Small intestine (tissue), 7 donors: Measurements from ENCODE around the gene PYGM. TPM values are rescaled to one million over a fixed set of nuclear protein-coding genes. Genes with fewer than 3 reads are reported as not detected.
A peak's percentile ranks its signal among the peaks of the same experiment; 100 is the strongest.

Experiments
- DNase-seq, 2 donors: peaks; one replicate each; pipeline versions ENCODE4 v3.0.0 to v3.0.0-alpha.2; 2013
- FAIRE-seq: peaks from 2 replicates; lab custom pipeline; 2012; peaks lifted over from hg19 to GRCh38; lab: Jason Lieb, UNC
- H3K27ac ChIP-seq, 3 donors: one replicate each; pipeline ENCODE4 v1.5.1; 2013; ENCODE audit warnings: low read length in 2 of 3, mild to moderate bottlenecking in 2 of 3, control low read depth in 1 of 3, inconsistent platforms in 1 of 3, low read depth in 1 of 3, moderate library complexity in 1 of 3
- H3K27me3 ChIP-seq, 3 donors: one replicate each; pipeline ENCODE4 v1.6.1; 2013; ENCODE audit warnings: low read length in 3 of 3, inconsistent platforms in 1 of 3; ENCODE audit not compliant: control insufficient read depth in 3 of 3, insufficient read depth in 3 of 3
- H3K36me3 ChIP-seq, 3 donors: one replicate each; pipeline ENCODE4 v1.6.1; 2013; ENCODE audit warnings: low read length in 3 of 3, inconsistent platforms in 1 of 3, low read depth in 1 of 3, mild to moderate bottlenecking in 1 of 3, moderate library complexity in 1 of 3; ENCODE audit not compliant: control insufficient read depth in 3 of 3, insufficient read depth in 2 of 3
- H3K4me1 ChIP-seq, 3 donors: one replicate each; pipeline ENCODE4 v1.6.1; 2013; ENCODE audit warnings: low read length in 2 of 3, inconsistent platforms in 1 of 3, low read depth in 1 of 3, mild to moderate bottlenecking in 1 of 3, moderate library complexity in 1 of 3; ENCODE audit not compliant: control insufficient read depth in 3 of 3, insufficient read depth in 2 of 3
- H3K4me3 ChIP-seq, 3 donors: one replicate each; pipeline ENCODE4 v1.5.1; 2013; ENCODE audit warnings: low read length in 3 of 3, control low read depth in 1 of 3, inconsistent platforms in 1 of 3, low read depth in 1 of 3, mild to moderate bottlenecking in 1 of 3, moderate library complexity in 1 of 3
- H3K9me3 ChIP-seq, 2 donors: one replicate each; pipeline ENCODE4 v1.6.1; 2013; ENCODE audit warnings: low read depth in 1 of 2, low read length in 1 of 2; ENCODE audit not compliant: control insufficient read depth in 2 of 2, insufficient read depth in 1 of 2
- WGBS, 3 donors: extraction: QIAGEN DNeasy Blood & Tissue Kit; methylation state at CpG; one replicate each; pipeline ENCODE4 v1.1.7; 2013; 5-methylcytosine and 5-hydroxymethylcytosine counted together
- polyA plus RNA-seq, 4 donors: library from polyadenylated mRNA; stranded (reverse) in 3 of 4; unstranded in 1 of 4; fragments of 200-250 nt in 3 of 4; fragments of 120-200 nt in 1 of 4; gene quantifications; one replicate each; pipeline versions ENCODE4 v1.2.1 to v1.2.3, GENCODE V29; 2013
- donor health status: healthy with polysubstance abuse.
- donor health status: control.
- donor health status: control.
- donor health status: Bipolar disorder and iron deficiency.
- donor health status: healthy.

PYGM gene
- polyA plus RNA-seq, 4 donors: 0.54 to 1.5 (median 1.1) TPM

DNA sequence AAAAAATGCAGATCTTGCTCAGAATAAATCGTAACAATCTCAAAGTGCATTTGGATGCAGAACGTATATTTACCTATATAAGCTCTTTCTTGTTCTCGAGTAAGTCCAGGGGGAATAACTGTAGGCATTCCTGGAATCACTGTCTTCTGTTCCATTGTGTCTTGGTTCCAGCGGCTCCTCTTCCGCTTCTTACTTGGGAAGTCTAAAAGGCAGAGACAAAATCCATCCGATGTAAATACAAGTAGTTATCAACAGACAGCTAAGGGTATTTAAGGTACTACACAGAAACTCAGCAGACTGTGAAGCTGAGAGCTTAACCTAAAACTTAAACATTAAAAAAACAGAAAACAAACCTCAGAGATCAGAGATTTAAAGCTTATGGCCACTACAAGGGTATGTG, 16.7 kb upstream of the PYGM start:
- DNase-seq (no peak), FAIRE-seq (no peak)
- H3K4me1 ChIP-seq: peaks cover 2 to 7% (median 5%) of the 10 kb centered on the region in 3 donors
- no peaks in the 10 kb centered on the region for H3K9me3 ChIP-seq
- H3K27ac ChIP-seq: no peak overlapping the region
- H3K4me3 ChIP-seq: peak overlapping the region in 2 of 3 donors; percentile 83 to 92
- 41 to 63% (median 46%) methylated on average over 6 of the region's 6 CpGs for WGBS, 3 donors
- H3K36me3 ChIP-seq: peaks cover 19 to 29% (median 24%) of the 10 kb centered on the region in 3 donors
- H3K27me3 ChIP-seq: no peaks in the 10 kb centered on the region

DNA sequence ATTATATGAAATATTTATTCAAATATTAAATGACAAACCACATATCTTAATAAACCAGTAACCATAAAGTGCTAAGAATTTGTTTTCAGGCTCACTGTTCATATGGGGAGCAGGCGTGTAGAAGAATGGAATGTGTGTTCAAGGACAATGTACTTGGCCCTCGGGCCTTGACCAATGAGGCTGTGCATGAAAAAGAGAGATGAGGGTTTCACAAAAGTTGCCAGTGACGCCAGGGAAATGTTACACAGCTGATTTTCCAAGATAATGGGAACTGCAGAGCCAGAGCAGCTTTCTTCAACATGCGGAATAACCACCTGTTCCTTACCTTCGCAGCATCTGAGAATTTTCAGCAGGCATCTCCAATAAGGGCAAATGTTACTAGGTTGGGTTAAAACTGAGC, 14.4 kb upstream of the PYGM start:
- H3K36me3 ChIP-seq: peaks cover 30 to 42% (median 37%) of the 10 kb centered on the region in 3 donors
- 60 to 75% (median 74%) methylated on average over 5 of the region's 5 CpGs for WGBS, 3 donors
- H3K4me1 ChIP-seq: peaks cover 0 to 7% (median 2%) of the 10 kb centered on the region in 3 donors
- FAIRE-seq (no peak), DNase-seq (no peak)
- H3K4me3 ChIP-seq: no peak overlapping the region
- H3K27ac ChIP-seq: no peak overlapping the region
- no peaks in the 10 kb centered on the region for H3K9me3 ChIP-seq
- no peaks in the 10 kb centered on the region for H3K27me3 ChIP-seq

DNA sequence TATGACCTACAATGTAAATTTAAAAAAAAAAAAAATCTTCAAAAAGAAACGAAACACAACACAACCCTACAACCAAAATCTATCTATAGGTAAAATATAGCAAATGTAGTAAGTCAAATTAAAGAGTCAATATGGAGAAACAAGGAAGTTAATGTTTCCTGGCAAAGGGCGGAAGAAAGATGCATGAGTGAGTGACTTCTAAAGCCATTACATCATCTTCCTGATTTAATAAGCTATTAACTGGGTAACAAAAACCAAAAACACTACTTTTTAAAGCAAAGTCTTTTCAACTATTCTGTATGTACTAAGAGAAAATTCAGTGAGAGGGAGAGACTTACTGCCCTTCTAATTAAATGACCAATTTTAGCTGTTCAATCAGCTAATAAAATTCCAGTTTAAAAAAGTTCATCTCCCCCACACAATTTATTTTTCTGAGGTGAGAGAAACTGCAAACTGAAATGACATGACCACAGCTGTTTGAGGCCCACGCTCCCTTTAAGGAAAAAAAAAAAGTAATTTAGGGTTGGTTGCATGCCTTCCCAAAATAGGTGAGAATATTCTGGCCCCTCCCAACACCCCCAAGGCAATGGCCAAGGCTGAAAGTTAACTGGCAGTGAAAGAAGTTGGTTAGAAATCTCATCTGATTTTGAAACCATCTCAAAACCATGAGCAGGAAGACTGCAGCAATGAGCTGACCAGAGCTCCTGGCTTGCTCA, 12.7 kb upstream of the PYGM start:
- FAIRE-seq (no peak), DNase-seq (no peak)
- H3K9me3 ChIP-seq: no peaks in the 10 kb centered on the region
- no peaks in the 10 kb centered on the region for H3K27me3 ChIP-seq
- peaks cover 45 to 56% (median 47%) of the 10 kb centered on the region in 3 donors for H3K36me3 ChIP-seq
- H3K4me3 ChIP-seq: no peak overlapping the region
- 57 to 80% (median 64%) methylated on average over 3 of the region's 3 CpGs for WGBS, 3 donors
- H3K4me1 ChIP-seq: peaks cover 0 to 7% (median 2%) of the 10 kb centered on the region in 3 donors
- H3K27ac ChIP-seq: no peak overlapping the region

DNA sequence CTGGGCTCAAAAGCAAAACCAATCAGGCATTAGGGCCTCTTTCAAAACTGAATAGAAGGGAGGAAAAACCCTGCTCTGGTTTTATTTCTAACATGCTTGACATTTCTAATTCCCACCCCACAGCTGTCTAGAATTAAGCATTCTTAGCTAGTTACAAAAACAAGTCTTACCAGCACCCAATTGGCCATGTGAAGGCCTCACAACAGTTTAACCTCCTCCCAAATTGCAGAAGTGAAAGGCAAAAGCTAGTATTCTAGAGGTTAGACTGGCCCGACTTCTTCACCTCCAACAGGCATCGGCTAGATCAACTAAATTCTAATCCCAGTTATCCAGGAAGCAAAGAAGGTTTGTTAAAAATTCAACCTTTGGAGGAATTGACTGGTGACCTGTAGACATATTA, 12.1 kb upstream of the PYGM start:
- no peak for FAIRE-seq
- peaks cover 0 to 6% (median 2%) of the 10 kb centered on the region in 3 donors for H3K4me1 ChIP-seq
- H3K27ac ChIP-seq: no peak overlapping the region
- DNase-seq: no peak
- 72 to 93% (median 76%) methylated on average over 2 of the region's 2 CpGs for WGBS, 3 donors
- H3K36me3 ChIP-seq: peaks cover 50 to 59% (median 53%) of the 10 kb centered on the region in 3 donors
- no peaks in the 10 kb centered on the region for H3K9me3 ChIP-seq
- no peak overlapping the region for H3K4me3 ChIP-seq
- no peaks in the 10 kb centered on the region for H3K27me3 ChIP-seq

DNA sequence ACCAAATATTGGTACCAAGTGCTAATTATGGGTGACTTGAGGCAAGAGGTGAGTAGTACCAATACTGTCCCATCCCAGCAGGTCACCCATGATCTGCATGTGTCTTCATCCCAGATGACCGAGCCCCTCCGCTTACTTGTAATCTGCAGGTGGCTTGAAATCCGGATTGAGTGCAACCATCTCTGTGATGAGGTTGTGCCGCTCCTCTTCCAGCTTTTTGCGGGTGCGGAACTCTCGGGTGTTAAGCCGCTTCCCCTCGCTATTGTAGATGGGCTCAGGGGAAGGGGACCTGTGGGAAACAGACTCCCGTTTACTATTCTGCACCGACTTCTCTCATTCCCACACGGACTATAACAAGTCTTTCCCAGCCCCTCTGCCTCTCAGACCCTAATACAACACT, 10.3 kb upstream of the PYGM start:
- 93 to 97% (median 95%) methylated on average over 12 of the region's 12 CpGs for WGBS, 3 donors

DNA sequence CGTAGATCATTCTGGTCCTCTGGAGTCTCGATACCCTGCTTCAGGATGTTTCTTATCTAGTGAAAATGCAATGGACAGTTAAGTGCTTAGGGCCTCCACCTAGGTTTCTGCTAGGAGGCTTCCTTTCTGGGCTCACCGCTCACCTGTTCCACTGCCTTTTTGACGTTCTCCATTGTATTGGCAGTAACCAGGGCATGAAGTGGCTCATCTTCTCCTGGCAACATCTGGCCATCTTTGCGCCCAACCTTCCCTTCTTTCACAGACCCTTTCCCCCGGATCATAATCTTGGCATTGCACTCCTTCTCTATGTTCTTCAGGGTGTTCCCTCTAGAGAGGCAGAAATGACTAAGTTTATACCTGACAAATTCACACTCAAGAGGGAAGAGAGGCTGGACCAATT, 9.5 kb upstream of the PYGM start:
- peaks cover 0 to 2% (median 0%) of the 10 kb centered on the region in 3 donors for H3K4me1 ChIP-seq
- no peak for FAIRE-seq

More for the DNA sequence above, 10.3 kb upstream of the PYGM start:
- peaks cover 0 to 2% (median 0%) of the 10 kb centered on the region in 3 donors for H3K4me1 ChIP-seq
- no peak overlapping the region for H3K27ac ChIP-seq
- no peaks in the 10 kb centered on the region for H3K9me3 ChIP-seq
- DNase-seq: no peak
- no peak overlapping the region for H3K4me3 ChIP-seq
- H3K27me3 ChIP-seq: no peaks in the 10 kb centered on the region
- FAIRE-seq: no peak
- peaks cover 57 to 71% (median 57%) of the 10 kb centered on the region in 3 donors for H3K36me3 ChIP-seq

DNA sequence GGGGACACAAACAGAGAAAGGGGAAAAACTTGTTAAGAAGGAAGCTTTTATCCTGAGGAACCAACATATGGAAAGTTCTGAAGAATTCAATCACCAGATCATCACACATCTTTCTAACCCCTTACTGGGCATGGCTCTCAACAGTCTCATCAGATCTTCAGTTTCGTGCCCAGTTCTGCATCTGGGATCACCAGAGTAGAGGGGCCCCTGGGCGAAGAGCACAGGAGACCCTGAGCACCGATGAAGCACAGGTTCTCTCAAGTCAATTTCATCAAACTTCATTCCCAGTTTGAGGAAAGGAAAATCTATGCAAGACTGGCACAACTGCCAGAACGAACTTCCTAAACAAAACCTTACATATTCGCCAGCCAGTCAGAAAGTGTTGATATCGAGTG, 8.5 kb upstream of the PYGM start:
- WGBS, 3 donors: 91 to 93% (median 92%) methylated on average over 6 of the region's 6 CpGs
- no peak for FAIRE-seq
- H3K9me3 ChIP-seq: no peaks in the 10 kb centered on the region
- no peak for DNase-seq
- peaks cover 52 to 79% (median 55%) of the 10 kb centered on the region in 3 donors for H3K36me3 ChIP-seq
- no peaks in the 10 kb centered on the region for H3K27me3 ChIP-seq
- H3K27ac ChIP-seq: peak overlapping the region in 1 of 3 donors; percentile 34
- no peak overlapping the region for H3K4me3 ChIP-seq
- H3K4me1 ChIP-seq: peaks cover 0 to 2% (median 0%) of the 10 kb centered on the region in 3 donors

More for the DNA sequence above, 9.5 kb upstream of the PYGM start:
- peaks cover 56 to 73% (median 56%) of the 10 kb centered on the region in 3 donors for H3K36me3 ChIP-seq
- 89 to 92% (median 91%) methylated on average over 6 of the region's 6 CpGs for WGBS, 3 donors
- no peaks in the 10 kb centered on the region for H3K9me3 ChIP-seq
- no peak overlapping the region for H3K27ac ChIP-seq
- no peak for DNase-seq
- no peaks in the 10 kb centered on the region for H3K27me3 ChIP-seq
- no peak overlapping the region for H3K4me3 ChIP-seq

DNA sequence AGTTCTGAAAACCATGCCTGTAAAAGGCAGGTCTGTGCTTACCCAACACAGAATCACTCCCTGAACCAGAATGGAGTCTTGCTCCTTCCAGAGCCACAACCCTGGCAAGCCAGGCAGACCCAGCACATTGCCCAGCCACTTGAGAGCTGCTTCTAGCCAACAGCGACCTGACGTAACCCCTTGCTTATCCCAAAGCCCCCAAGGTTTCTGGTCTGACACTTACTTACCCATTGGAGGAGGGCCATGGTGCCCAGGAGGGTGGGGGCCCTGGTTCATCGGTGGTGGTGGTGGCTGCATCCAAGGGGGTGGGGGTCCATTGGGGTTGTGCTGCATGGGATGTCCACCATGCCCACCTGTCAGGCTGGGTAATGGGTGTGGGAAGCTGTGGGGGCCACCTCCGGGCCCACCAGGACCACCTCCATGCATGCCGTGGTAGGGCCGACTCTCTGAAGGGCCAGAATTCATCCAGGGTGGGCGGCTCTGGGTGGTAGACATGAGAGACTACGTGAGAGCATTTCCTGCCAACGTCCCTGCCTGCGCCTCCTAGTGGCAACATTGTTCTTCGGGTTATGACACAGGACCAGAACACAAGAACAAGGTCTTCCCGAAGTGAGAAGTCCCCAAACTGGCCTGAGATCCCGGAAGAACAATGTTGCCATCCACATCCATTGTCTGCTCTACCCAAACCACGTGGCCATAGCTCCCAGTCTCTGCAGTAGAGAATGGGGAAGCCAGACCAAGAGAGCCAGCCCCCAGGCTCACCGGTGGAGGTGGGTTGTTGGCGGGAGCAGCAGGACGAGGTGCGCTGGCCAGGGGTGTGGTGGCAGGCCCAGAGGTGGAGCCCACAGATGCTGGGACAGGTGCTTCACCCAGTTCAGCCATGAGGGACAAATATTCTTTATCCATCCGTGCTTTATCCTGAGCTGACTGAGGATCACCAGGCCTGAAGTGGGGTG, 7.8 kb upstream of the PYGM start:
- Histone ChIP-seq H3K4me1 (peaks cover 0 to 2% (median 0%) of the 10 kb centered on the region in 3 donors), H3K36me3 (peaks cover 47 to 80% (median 49%) of the 10 kb centered on the region in 3 donors), H3K27ac (peak overlapping the region in 1 of 3 donors; percentile 65), H3K9me3 (no peaks in the 10 kb centered on the region), H3K4me3 (no peak overlapping the region), H3K27me3 (no peaks in the 10 kb centered on the region)
- WGBS, 3 donors: 55 to 63% (median 56%) methylated on average over 19 of the region's 19 CpGs
- FAIRE-seq (no peak), DNase-seq (peak; percentile 60 to 68)
